Fibroblast of villous mesenchyme (primary cell): Measurements from ENCODE around the gene CEACAM1. TPM values are rescaled to one million over a fixed set of nuclear protein-coding genes. Genes with fewer than 3 reads are reported as not detected.
"Not testable (repeated sequence)": the region's sequence is repeated elsewhere in the genome, so short reads cannot be mapped to it uniquely, and the experiment has no call there.

Experiments used
- DNase-seq: peaks from one replicate; pipeline ENCODE4 v3.0.0-alpha.2; 2010; ENCODE audit warnings: low read depth
- H3K4me3 ChIP-seq: 2 replicates; pipeline ENCODE4 v1.5.1; 2011; ENCODE audit warnings: low read depth, mild to moderate bottlenecking, low read length
- CTCF ChIP-seq: IDR thresholded peaks from 2 replicates; pipeline ENCODE4 v1.5.1; 2012; ENCODE audit warnings: low read depth, mild to moderate bottlenecking, low read length; ENCODE audit not compliant: insufficient read depth
- total RNA-seq: library from RNA; depleted of rRNA; stranded (reverse); fragments of >200 nt; gene quantifications from 2 replicates; pipeline ENCODE4 v1.2.3, GENCODE V29; 2012

Gene CEACAM1
- total RNA-seq, 1 donor = under 0.01 TPM

DNA sequence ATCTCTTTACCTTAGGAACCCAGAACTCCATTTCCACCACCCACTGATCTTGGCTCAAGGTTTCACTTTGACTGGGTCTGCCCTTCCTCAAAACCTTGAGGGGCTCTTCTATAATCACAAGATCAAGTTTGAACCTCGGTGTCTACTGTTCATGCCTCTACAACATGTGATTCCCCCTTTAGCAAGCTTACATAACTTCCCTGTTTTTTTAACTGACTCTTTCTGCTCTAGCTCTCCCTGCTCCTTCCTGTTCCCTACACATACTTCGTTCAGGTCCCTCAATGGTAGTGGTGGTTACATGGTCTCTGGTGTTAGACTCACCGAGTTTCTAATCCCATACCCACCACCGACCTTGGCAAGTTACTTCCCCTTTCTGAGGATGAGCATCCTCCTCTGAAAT, 39.7 kb upstream of the CEACAM1 start:
- TF ChIP-seq CTCF = no peak
- no peak for DNase-seq
- no peak overlapping the region for H3K4me3 ChIP-seq

GRCh38 chr19:42567567-42567966, 39.3 kb upstream of the CEACAM1 start:
- H3K4me3 ChIP-seq = no peak overlapping the region
- TF ChIP-seq CTCF = no peak
- DNase-seq = no peak

- peak; percentile 44 for DNase-seq
- no peak overlapping the region for H3K4me3 ChIP-seq
- TF ChIP-seq CTCF = peak; percentile 73
Measured at GRCh38 chr19:42563352-42564210, 35.3 kb upstream of the CEACAM1 start.

DNA sequence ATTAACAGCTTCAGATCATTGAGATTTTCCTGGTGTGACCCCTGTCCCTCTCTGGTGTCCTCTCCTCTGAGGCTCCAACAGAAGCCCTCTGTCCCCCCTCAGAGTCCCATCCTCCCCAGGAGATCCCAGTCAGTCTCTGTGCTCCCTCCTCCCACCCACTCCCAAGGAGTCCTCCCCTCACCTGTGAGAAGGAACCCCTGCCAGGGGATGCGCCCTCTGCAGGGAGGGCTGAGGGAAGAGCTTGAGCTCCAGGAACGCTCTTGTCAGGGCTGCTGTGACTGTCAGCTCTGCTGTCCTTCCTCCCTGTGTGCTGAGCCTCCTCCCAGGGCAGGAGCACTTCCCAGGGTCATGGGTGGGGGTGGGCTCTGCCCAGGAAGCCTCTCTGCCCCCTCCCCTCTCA, 33.2 kb upstream of the CEACAM1 start:
- TF ChIP-seq CTCF = no peak
- no peak for DNase-seq
- H3K4me3 ChIP-seq = no peak overlapping the region

- no peak for DNase-seq
- TF ChIP-seq CTCF = no peak
- H3K4me3 ChIP-seq = no peak overlapping the region
Measured at GRCh38 chr19:42560731-42561130, 32.5 kb upstream of the CEACAM1 start.

DNA sequence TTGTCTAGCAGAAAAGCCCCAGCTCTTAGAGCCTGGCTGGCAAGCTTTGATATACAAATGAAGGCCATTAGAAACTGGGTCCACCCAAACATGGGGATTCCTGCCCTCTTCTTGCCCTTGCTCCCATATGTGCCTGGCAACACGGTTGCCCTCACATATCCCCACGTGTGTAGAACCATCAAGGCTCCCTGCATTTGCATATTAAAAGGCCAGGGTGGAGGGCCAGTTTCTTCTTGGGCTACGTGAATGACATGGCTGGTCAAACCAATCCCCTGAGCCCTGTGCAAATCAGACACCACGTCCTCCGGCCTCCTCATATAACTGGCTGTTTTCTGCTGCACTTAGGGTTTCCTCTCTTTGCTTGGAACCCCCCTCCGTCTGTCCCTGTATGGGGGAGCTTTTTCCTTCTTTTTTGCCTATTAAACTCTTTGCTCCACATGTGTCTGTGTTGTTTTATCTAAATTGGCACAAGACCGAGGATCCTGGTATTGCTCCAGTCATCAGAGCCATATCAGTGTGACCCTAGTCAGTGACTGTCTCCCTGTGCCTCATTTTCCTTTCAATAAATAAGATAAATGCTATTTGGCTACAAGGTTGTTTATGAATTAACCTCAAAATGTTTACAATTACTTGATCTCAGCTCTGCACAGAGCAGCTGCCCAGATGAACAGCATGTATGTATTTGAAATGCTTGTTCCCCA, 30.3 kb upstream of the CEACAM1 start:
- DNase-seq = no peak
- no peak overlapping the region for H3K4me3 ChIP-seq
- no peak for TF ChIP-seq CTCF

- DNase-seq, H3K4me3 ChIP-seq: not testable (repeated sequence)
Measured at GRCh38 chr19:42557386-42557871, 29.1 kb upstream of the CEACAM1 start.
